NB4 (cell line): ENCODE results near the gene GP2.

Experiments
- DNase-seq: peaks from one replicate; pipeline ENCODE4 v3.0.0; 2010; ENCODE audit warnings: low read depth
- H3K4me3 ChIP-seq: one replicate; pipeline ENCODE4 v1.5.1; 2011; ENCODE audit warnings: mild to moderate bottlenecking, low read depth, low read length, moderate library complexity
- MYC ChIP-seq: IDR thresholded peaks from 2 replicates; pipeline ENCODE4 v1.6.1; 2011; ENCODE audit warnings: low read depth, low read length
- POLR2A ChIP-seq: IDR thresholded peaks from 2 replicates; pipeline ENCODE4 v1.6.1; 2011; ENCODE audit warnings: mild to moderate bottlenecking; ENCODE audit not compliant: insufficient read length; ENCODE audit errors: extremely low read depth
- TF ChIP-seq, protein P1 (sequence below): IDR thresholded peaks from 2 replicates; pipeline ENCODE4 v1.6.1; 2011; ENCODE audit warnings: low read depth, low read length
- TF ChIP-seq, protein P2 (sequence below): IDR thresholded peaks from one replicate; pipeline ENCODE4 v1.5.1; 2012; ENCODE audit warnings: low read depth, low read length

GP2 gene

DNA sequence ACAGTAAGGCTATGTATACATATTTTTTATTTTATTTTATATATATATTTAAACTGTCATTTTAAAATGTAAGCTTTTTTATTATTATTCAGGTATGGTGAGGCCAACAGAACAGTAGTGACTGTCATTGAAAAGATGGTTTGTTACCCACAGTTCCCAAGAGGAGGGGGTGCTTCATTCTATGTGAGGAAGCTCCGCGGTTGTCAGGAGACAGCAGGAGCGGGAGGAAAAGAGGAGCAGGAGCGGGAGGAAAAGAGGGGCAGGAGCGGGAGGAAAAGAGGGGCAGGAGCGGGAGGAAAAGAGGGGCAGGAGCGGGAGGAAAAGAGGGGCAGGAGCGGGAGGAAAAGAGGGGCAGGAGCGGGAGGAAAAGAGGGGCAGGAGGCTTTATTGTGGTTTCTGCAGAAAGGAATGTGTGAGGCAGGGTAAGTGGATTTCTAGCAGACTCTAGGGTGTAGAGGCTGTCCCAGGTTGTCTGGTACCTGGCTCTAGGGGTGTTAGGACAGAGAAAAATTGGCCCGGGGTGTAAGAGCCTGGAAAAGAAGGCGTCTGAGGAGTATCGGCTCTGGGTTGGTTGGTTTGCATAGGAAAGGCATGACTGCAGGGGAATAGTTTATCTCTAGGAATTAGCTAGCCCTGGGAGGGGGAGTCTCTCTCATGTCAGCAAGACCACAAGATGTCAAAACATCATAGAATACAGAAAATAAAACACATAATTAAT lies 64.0 kb downstream of the GP2 start:
- TF ChIP-seq POLR2A (no peak), MYC (no peak)
- TF ChIP-seq, protein P1, sequence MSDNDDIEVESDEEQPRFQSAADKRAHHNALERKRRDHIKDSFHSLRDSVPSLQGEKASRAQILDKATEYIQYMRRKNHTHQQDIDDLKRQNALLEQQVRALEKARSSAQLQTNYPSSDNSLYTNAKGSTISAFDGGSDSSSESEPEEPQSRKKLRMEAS: no peak
- TF ChIP-seq, protein P2, sequence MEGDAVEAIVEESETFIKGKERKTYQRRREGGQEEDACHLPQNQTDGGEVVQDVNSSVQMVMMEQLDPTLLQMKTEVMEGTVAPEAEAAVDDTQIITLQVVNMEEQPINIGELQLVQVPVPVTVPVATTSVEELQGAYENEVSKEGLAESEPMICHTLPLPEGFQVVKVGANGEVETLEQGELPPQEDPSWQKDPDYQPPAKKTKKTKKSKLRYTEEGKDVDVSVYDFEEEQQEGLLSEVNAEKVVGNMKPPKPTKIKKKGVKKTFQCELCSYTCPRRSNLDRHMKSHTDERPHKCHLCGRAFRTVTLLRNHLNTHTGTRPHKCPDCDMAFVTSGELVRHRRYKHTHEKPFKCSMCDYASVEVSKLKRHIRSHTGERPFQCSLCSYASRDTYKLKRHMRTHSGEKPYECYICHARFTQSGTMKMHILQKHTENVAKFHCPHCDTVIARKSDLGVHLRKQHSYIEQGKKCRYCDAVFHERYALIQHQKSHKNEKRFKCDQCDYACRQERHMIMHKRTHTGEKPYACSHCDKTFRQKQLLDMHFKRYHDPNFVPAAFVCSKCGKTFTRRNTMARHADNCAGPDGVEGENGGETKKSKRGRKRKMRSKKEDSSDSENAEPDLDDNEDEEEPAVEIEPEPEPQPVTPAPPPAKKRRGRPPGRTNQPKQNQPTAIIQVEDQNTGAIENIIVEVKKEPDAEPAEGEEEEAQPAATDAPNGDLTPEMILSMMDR: no peak
- DNase-seq: no peak
- no peak overlapping the region for H3K4me3 ChIP-seq

DNA sequence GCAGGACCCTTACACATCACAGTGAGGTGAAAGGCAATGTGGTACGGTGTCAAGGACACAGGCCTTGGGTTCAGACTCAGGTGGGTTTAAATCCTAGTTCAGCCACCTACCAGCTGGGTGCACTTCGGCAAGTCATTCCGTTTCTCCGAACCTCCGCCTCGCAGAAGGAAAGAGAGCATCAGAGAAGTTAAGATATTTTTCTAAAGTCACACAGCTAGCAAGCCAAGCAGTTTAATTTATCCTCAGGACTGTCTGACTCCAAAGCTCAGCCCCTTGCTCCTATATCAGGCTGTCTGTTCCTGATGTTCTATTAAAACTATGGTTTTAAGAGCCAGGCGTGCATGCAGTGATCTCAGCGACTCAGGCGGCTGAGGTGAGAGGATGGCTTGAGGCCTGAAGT lies 65.1 kb downstream of the GP2 start:
- no peak for DNase-seq
- no peak for TF ChIP-seq MYC
- TF ChIP-seq, protein P1: no peak
- no peak for TF ChIP-seq POLR2A
- TF ChIP-seq, protein P2: no peak
- no peak overlapping the region for H3K4me3 ChIP-seq

DNA sequence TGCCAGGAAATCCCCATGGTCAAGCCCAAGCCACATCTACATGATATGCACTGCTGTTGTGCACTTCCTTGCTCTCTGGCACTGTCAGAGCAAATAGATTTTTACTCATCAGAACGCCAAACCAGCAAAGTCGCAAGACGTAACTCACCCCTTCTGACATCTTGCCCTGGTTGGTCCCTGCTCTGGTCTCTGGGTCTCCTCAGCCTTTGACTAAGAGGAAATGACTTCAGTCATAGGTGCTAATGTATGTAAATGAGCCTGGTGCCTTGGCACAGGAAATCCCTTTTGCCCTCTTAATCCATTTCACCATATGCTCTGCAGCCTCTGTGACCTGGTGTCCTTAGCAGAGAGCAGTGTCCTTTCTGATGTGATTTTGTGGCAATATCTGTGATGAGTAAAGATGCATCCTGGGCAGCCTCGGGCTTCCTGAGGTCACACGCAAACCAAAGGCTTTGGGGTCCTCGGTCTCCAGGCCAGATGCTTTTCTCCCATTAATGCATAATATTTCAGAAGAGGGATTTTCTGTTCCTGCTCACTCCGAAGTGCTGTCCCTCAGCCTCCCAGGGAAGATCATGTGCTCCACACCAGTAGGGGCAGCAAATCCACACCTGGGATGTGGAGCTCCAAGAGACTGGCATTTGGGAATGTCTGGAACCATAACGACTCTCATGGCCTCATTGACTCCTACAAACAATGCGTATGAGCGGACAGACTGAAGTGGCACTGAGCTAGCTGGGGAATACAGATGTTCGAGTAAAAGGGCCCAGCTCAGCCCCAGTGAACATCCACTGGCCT lies 66.9 kb downstream of the GP2 start:
- TF ChIP-seq, protein P2: no peak
- TF ChIP-seq, protein P1: no peak
- TF ChIP-seq MYC (no peak), POLR2A (no peak)
- no peak for DNase-seq
- no peak overlapping the region for H3K4me3 ChIP-seq
